LNCaP clone FGC (cell line): Measurements from ENCODE around the gene RANBP3.

Experiments
- DNase-seq: peaks from one replicate; pipeline ENCODE4 v3.0.0-alpha.2; 2011; ENCODE audit warnings: low read depth
- H3K4me3 ChIP-seq: 2 replicates; pipeline ENCODE4 v1.5.1; 2011; ENCODE audit warnings: mild to moderate bottlenecking, low read depth, low read length, control low read depth
- TF ChIP-seq, protein P1 (sequence below): IDR thresholded peaks from 2 replicates; pipeline ENCODE4 v1.5.1; 2012; ENCODE audit warnings: mild to moderate bottlenecking; ENCODE audit not compliant: control insufficient read depth, insufficient read depth; ENCODE audit errors: extremely low read depth

Gene RANBP3

DNA sequence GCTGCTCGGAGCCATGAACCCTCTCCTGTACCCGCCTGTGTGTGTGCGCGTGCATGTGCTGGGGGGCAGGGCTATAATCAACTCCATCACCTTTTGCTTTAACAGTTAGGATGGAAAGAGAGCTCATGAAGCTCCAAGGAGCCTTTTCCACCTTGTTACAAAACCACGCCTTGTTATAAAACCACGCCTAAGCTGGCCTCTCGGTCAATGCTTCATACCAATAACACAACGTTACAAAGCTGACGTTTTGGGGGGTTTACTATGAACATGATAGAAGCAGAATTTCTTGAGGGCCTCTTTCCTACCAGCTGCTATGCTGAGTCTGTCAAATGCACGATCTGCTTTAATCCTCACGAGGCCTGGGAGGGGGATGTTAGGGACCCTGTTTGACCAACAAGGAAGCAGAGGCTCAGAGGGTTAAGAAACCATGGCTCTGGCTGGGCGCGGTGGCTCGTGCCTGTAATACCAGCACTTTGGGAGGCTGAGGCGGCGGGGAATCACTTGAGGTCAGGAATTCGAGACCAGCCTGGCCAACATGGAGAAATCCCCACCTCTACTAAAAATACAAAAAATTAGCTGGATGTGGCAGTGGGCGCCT, 52.0 kb downstream of the RANBP3 start:
- TF ChIP-seq, protein P1, sequence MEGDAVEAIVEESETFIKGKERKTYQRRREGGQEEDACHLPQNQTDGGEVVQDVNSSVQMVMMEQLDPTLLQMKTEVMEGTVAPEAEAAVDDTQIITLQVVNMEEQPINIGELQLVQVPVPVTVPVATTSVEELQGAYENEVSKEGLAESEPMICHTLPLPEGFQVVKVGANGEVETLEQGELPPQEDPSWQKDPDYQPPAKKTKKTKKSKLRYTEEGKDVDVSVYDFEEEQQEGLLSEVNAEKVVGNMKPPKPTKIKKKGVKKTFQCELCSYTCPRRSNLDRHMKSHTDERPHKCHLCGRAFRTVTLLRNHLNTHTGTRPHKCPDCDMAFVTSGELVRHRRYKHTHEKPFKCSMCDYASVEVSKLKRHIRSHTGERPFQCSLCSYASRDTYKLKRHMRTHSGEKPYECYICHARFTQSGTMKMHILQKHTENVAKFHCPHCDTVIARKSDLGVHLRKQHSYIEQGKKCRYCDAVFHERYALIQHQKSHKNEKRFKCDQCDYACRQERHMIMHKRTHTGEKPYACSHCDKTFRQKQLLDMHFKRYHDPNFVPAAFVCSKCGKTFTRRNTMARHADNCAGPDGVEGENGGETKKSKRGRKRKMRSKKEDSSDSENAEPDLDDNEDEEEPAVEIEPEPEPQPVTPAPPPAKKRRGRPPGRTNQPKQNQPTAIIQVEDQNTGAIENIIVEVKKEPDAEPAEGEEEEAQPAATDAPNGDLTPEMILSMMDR: no peak
- H3K4me3 ChIP-seq: no peak overlapping the region
- DNase-seq: no peak

DNA sequence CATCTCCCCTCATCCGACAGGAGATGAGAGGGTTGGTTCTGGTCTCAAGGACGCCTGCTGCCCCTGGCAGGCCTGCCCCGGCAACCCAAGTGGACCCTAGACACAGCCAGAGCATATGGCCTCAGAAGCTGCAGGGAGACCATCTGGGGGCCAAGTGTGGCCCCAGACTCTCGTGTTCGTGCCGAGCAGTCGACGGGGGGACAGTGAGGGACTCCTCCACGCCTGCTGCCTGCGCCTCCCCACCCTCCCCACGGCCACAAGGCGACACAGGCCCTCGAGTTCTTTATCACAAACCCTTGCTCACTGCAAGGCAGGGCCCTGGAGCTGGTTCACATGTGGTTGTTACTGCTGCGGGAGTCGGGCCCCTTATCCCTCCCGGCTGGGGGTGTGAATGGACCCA, 54.6 kb downstream of the RANBP3 start:
- no peak for DNase-seq

DNA sequence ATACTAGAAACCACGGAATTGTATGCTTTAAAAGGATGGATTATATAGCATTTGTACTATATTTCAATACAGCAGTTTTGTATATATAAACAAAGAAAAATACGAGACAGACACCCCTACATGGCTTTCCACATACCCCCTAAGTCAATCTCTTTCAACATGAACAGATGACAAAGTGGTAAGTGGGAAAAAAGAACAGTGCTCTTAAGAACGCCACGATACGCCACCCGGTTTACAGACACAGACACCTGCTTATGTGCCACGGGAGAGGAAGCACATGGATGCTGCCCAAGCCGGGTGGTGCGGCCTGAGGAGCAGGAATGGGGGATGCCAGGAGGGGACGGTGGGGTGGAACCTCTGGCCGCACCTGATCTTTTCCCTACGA, 55.8 kb downstream of the RANBP3 start:
- no peak for DNase-seq
- TF ChIP-seq, protein P1: no peak
- no peak overlapping the region for H3K4me3 ChIP-seq

More for the DNA sequence above, 54.6 kb downstream of the RANBP3 start:
- no peak overlapping the region for H3K4me3 ChIP-seq
- TF ChIP-seq, protein P1: no peak

DNA sequence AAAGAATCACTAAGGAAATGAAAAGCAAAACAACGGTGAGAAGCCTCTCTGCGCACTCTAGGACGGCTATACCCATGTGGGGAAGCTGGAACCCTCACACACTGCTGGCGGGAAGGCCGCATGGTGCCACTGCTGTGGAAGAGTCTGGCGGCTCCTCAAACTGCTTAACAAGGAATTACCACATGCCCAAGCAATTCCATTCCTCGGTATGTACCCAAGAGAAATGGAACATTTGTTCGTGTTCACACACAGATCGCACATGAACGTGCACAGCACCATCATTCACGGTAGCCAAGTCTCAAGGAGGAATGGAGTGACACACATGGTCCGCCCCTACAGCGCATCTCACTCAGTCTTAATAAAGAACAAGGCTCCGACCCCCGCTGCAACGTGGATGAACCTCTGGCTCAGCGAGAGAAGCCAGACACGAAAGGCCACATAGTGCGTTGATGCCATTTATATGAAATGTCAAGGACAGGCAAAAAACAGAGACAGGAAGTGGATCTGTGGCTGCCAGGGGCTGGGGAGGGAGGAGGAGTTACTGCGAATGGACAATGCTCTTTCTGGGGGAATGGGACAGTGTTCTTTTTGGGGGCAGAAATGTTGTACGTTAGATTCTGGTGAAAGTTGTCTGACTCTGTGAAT, 56.3 kb downstream of the RANBP3 start:
- no peak for DNase-seq
- H3K4me3 ChIP-seq: no peak overlapping the region
- TF ChIP-seq, protein P1: no peak

DNA sequence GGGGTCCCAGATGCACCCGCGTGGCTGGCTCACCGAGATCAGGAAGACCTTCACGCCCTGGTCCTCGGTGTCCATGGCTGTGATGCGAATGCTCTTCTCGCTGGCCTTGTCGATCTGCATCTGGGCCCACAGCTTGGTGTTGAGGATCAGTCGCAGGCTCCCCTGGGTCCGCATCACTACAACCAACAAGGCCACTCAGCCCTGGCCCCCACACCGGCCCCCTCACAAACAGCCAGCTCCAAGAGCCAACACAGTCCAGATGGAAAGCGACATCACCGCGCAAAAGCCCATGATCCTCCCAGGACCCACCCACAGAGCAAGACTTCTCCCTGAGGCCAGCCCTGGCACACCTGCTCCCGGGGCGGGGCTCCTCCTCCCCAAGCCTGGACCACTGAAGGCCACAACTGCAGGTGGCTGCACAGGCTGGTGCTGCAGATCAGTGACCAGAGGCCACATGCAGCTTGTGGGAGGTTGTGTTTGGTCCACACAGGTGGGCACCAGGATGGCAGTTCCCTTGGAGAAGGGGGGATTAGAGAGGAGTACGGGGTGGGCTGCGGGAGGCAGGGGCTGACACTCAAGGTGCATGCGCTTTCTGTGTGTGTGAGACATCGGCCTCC, 59.4 kb downstream of the RANBP3 start:
- no peak overlapping the region for H3K4me3 ChIP-seq
- TF ChIP-seq, protein P1: no peak
- no peak for DNase-seq

DNA sequence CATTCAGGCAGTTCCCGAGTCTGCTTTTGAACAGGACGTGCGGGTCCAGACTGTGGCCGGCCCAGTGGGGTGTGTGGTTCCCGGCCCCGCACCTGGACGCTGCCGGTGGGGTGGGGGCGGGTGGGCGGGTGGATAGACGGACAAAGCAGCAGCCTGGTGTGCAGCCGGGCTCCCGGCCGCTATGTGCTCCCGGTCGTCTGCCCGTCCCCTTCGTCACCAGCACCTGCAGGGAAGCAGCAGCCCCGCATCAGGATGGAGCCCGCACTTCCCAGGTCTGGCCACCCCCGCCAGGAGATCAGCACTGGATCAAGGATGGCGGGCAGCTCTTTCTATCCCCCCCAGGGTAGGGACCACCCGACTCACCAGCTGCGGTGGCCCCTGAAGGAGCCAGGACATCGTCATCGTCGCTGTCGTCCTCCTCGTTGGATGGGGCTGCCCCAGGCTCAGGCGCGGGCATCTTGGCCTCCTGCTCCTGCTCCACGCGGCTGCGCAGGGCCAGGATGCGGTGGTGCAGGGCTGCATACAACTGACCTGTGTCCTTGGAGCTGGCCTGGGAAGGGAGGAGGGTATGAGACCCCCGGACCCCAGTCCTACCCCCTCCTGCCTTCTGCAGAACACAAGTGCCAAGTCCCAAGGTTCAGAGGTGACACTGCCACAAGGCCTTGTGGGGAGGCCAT, 60.4 kb downstream of the RANBP3 start:
- no peak overlapping the region for H3K4me3 ChIP-seq
- DNase-seq: no peak
- TF ChIP-seq, protein P1: no peak
